ENCODE data around the gene NCOR2. TPM values are rescaled to one million over a fixed set of nuclear protein-coding genes. Genes with fewer than 3 reads are reported as not detected.

The NCOR2 gene
- total RNA-seq, 1 donor from 2014 or later, result 251 TPM

DNA sequence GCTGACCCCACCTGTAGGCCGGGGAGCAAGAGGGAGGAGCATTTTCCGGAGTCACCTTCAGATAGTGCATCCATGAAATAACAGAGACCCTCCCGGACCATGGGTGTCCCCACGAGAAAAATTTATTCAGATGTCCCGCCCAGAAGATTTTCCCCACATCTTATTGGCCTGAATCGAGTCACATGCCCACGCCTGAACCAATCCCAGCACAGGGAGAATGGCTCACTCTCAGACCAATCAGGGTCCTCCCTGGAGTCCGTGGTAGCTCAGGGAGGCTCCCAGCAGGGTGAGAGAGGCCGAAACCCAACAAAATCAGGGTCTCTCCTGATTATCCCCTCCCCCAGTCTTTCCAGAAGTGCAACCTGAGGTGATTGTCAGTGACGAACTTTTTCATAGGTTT lies 16.4 kb upstream of the NCOR2 start:
- Mint-ChIP-seq H3K4me1 (ENCODE audit: low read depth) (peaks cover 7% of the 10 kb centered on the region), H3K27ac (no peak overlapping the region), H3K27me3 (peaks cover 5% of the 10 kb centered on the region), H3K9me3 (ENCODE audit: low read depth) (no peaks in the 10 kb centered on the region), H3K36me3 (ENCODE audit: insufficient read depth) (no peaks in the 10 kb centered on the region), H3K4me3 (ENCODE audit: low read depth) (no peak overlapping the region)
- TF ChIP-seq, protein P1, sequence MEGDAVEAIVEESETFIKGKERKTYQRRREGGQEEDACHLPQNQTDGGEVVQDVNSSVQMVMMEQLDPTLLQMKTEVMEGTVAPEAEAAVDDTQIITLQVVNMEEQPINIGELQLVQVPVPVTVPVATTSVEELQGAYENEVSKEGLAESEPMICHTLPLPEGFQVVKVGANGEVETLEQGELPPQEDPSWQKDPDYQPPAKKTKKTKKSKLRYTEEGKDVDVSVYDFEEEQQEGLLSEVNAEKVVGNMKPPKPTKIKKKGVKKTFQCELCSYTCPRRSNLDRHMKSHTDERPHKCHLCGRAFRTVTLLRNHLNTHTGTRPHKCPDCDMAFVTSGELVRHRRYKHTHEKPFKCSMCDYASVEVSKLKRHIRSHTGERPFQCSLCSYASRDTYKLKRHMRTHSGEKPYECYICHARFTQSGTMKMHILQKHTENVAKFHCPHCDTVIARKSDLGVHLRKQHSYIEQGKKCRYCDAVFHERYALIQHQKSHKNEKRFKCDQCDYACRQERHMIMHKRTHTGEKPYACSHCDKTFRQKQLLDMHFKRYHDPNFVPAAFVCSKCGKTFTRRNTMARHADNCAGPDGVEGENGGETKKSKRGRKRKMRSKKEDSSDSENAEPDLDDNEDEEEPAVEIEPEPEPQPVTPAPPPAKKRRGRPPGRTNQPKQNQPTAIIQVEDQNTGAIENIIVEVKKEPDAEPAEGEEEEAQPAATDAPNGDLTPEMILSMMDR (IDR thresholded peaks at IDR 0.05; ENCODE audit: unreplicated experiment), result no peak
- no peak for DNase-seq (ENCODE audit: low spot score, unreplicated experiment)

- TF ChIP-seq, protein P1 (IDR thresholded peaks at IDR 0.05; ENCODE audit: unreplicated experiment), result no peak
- Mint-ChIP-seq H3K27me3 (peaks cover 5% of the 10 kb centered on the region), H3K27ac (no peak overlapping the region), H3K36me3 (ENCODE audit: insufficient read depth) (no peaks in the 10 kb centered on the region), H3K9me3 (ENCODE audit: low read depth) (peaks cover 1% of the 10 kb centered on the region), H3K4me3 (ENCODE audit: low read depth) (no peak overlapping the region), H3K4me1 (ENCODE audit: low read depth) (peaks cover 7% of the 10 kb centered on the region)
- DNase-seq (ENCODE audit: low spot score, unreplicated experiment), result no peak
Measured at GRCh38 chr12:124582108-124582424, 14.7 kb upstream of the NCOR2 start.

GRCh38 chr12:124581307-124582107 lies 14.1 kb upstream of the NCOR2 start:
- H3K36me3 Mint-ChIP-seq (ENCODE audit: insufficient read depth), result no peaks in the 10 kb centered on the region

DNA sequence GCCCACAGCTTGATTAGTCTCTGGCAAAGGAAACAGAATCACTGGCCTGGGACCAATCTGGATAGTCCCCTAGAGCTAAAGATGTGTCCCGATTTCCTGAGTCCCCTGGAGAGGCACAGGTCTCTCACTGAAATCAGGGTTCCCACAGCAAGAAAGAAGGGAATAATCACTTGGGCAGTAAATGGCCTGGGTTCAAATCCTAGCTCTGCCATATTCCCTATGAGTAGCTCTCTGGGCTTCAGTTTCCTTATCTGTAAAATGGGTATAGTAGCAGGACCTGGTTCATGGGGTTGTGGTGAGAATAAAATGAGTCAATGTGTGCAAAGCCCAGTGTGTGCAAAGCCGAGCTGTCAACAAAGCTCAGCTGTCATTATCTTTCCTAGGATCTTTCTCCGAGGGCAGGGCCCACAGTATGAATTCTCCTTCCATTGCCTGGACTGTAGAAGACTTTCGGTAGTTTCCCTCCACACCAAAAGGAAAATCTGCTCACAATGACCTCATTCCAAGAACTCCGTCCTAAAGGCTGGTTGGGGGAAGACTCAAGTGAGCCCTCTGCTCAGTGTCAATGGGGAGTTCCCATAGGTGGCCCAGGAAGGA lies 12.6 kb upstream of the NCOR2 start:
- DNase-seq (ENCODE audit: low spot score, unreplicated experiment), result no peak
- TF ChIP-seq, protein P1 (IDR thresholded peaks at IDR 0.05; ENCODE audit: unreplicated experiment), result no peak
- Mint-ChIP-seq H3K4me3 (ENCODE audit: low read depth) (no peak overlapping the region), H3K27me3 (peaks cover 5% of the 10 kb centered on the region), H3K36me3 (ENCODE audit: insufficient read depth) (no peaks in the 10 kb centered on the region), H3K9me3 (ENCODE audit: low read depth) (peaks cover 3% of the 10 kb centered on the region), H3K4me1 (ENCODE audit: low read depth) (no peaks in the 10 kb centered on the region), H3K27ac (no peak overlapping the region)

More at GRCh38 chr12:124581307-124582107, 14.1 kb upstream of the NCOR2 start:
- TF ChIP-seq, protein P1 (IDR thresholded peaks at IDR 0.05; ENCODE audit: unreplicated experiment), result no peak
- H3K4me1 Mint-ChIP-seq (ENCODE audit: low read depth), result peaks cover 2% of the 10 kb centered on the region
- no peak overlapping the region for H3K4me3 Mint-ChIP-seq (ENCODE audit: low read depth)
- peaks cover 5% of the 10 kb centered on the region for H3K27me3 Mint-ChIP-seq
- peaks cover 3% of the 10 kb centered on the region for H3K9me3 Mint-ChIP-seq (ENCODE audit: low read depth)
- no peak for DNase-seq (ENCODE audit: low spot score, unreplicated experiment)
- H3K27ac Mint-ChIP-seq, result no peak overlapping the region

- Mint-ChIP-seq H3K4me3 (ENCODE audit: low read depth) (no peak overlapping the region), H3K4me1 (ENCODE audit: low read depth) (peaks cover 8% of the 10 kb centered on the region), H3K36me3 (ENCODE audit: insufficient read depth) (no peaks in the 10 kb centered on the region), H3K9me3 (ENCODE audit: low read depth) (peaks cover 3% of the 10 kb centered on the region), H3K27me3 (peaks cover 5% of the 10 kb centered on the region), H3K27ac (no peak overlapping the region)
- DNase-seq (ENCODE audit: low spot score, unreplicated experiment), result no peak
- TF ChIP-seq, protein P1 (IDR thresholded peaks at IDR 0.05; ENCODE audit: unreplicated experiment), result no peak
Measured at GRCh38 chr12:124578854-124579253, 11.4 kb upstream of the NCOR2 start.
